Mucosa of stomach (tissue), 1 donor: ENCODE measurements around the gene SMG6.

Source experiments
- H3K27me3 ChIP-seq: one replicate; pipeline ENCODE4 v1.7.0; 2013; ENCODE audit warnings: mild to moderate bottlenecking, low read length; ENCODE audit not compliant: control insufficient read depth, insufficient read depth
- H3K36me3 ChIP-seq: one replicate; pipeline ENCODE4 v1.7.0; 2013; ENCODE audit warnings: low read length; ENCODE audit not compliant: control insufficient read depth, insufficient read depth
- H3K4me1 ChIP-seq: one replicate; pipeline ENCODE4 v1.7.0; 2013; ENCODE audit warnings: mild to moderate bottlenecking, low read length; ENCODE audit not compliant: control insufficient read depth, insufficient read depth
- H3K4me3 ChIP-seq: one replicate; pipeline ENCODE4 v1.7.0; 2013; ENCODE audit warnings: low read length
- H3K9ac ChIP-seq: one replicate; pipeline ENCODE4 v1.7.0; 2013; ENCODE audit warnings: mild to moderate bottlenecking, low read length, moderate library complexity
- H3K9me3 ChIP-seq: one replicate; pipeline ENCODE4 v1.7.0; 2013; ENCODE audit warnings: mild to moderate bottlenecking, low read length, moderate library complexity; ENCODE audit not compliant: control insufficient read depth
- donor health status: Pancreatic carcinoma.

The SMG6 gene

GRCh38 chr17:2214929-2215615 is 88.5 kb downstream of the SMG6 start:
- Histone ChIP-seq H3K27me3 (no peaks in the 10 kb centered on the region), H3K9ac (no peak overlapping the region), H3K4me3 (no peak overlapping the region)

GRCh38 chr17:2214047-2214928 is 89.3 kb downstream of the SMG6 start:
- no peak overlapping the region for H3K4me3 ChIP-seq
- no peaks in the 10 kb centered on the region for H3K27me3 ChIP-seq
- no peaks in the 10 kb centered on the region for H3K36me3 ChIP-seq
- H3K9ac ChIP-seq = peak overlapping the region; percentile 27
- no peaks in the 10 kb centered on the region for H3K9me3 ChIP-seq
- peaks cover 25% of the 10 kb centered on the region for H3K4me1 ChIP-seq

More at GRCh38 chr17:2214929-2215615, 88.5 kb downstream of the SMG6 start:
- no peaks in the 10 kb centered on the region for H3K9me3 ChIP-seq
- peaks cover 25% of the 10 kb centered on the region for H3K4me1 ChIP-seq
- no peaks in the 10 kb centered on the region for H3K36me3 ChIP-seq

- Histone ChIP-seq H3K27me3 (no peaks in the 10 kb centered on the region), H3K9me3 (no peaks in the 10 kb centered on the region), H3K9ac (peak overlapping the region; percentile 27), H3K36me3 (no peaks in the 10 kb centered on the region), H3K4me1 (peaks cover 25% of the 10 kb centered on the region), H3K4me3 (no peak overlapping the region)
These were observed 90.2 kb downstream of the SMG6 start for GRCh38 chr17:2213291-2213960.

GRCh38 chr17:2212400-2212981 is 91.1 kb downstream of the SMG6 start:
- no peak overlapping the region for H3K4me3 ChIP-seq
- no peaks in the 10 kb centered on the region for H3K27me3 ChIP-seq
- H3K9ac ChIP-seq = no peak overlapping the region
- no peaks in the 10 kb centered on the region for H3K9me3 ChIP-seq
- peaks cover 25% of the 10 kb centered on the region for H3K4me1 ChIP-seq
- no peaks in the 10 kb centered on the region for H3K36me3 ChIP-seq

GRCh38 chr17:2211661-2212399 is 91.8 kb downstream of the SMG6 start:
- no peak overlapping the region for H3K4me3 ChIP-seq
- H3K36me3 ChIP-seq = no peaks in the 10 kb centered on the region
- H3K9ac ChIP-seq = no peak overlapping the region
- H3K27me3 ChIP-seq = no peaks in the 10 kb centered on the region
- H3K9me3 ChIP-seq = no peaks in the 10 kb centered on the region
- H3K4me1 ChIP-seq = peaks cover 25% of the 10 kb centered on the region

DNA sequence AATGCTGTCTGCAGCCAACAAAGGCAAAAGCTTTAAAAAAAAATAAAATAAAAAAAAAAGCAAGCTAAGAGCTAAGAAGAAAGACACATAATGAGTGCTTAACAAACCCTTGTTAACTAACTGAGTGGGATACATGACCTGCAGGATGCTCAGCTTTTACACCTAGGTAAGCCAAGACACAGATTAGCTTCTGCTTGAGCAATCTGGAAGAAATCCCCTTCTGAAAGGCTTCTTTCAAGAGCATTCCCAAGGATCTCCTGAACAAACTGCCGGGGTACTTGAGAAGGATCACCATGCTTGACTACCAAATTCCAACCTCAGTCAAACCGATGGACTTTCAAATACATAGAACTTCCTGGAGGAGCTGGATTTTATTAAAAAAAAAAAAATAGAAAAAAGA is 92.9 kb downstream of the SMG6 start:
- Histone ChIP-seq H3K4me1 (peaks cover 20% of the 10 kb centered on the region), H3K9ac (no peak overlapping the region), H3K9me3 (no peaks in the 10 kb centered on the region), H3K4me3 (no peak overlapping the region), H3K27me3 (no peaks in the 10 kb centered on the region), H3K36me3 (no peaks in the 10 kb centered on the region)

- Histone ChIP-seq H3K27me3 (no peaks in the 10 kb centered on the region), H3K4me3 (no peak overlapping the region), H3K4me1 (peaks cover 5% of the 10 kb centered on the region), H3K9ac (no peak overlapping the region), H3K9me3 (no peaks in the 10 kb centered on the region), H3K36me3 (no peaks in the 10 kb centered on the region)
These were observed 95.6 kb downstream of the SMG6 start for GRCh38 chr17:2207815-2208515.

DNA sequence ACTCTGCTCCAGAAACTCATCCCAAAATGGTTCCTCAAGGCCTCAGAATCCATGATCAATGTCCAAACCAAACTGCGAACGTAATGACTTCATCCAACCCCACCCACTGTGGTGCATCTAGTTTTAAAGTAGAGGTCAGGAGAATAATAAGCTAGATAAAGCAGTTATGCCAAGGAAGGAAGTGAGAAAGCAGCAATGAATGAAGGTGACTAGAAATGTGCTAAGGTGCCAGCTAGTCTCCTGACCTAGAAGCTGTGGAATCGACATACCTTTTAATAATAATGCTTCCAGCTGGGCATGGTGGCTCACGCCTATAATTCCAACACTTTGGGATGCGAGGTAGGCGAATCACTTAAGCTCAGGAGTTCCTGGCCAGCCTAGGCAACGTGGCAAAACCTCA is 99.2 kb downstream of the SMG6 start:
- H3K4me1 ChIP-seq = no peaks in the 10 kb centered on the region
- no peak overlapping the region for H3K4me3 ChIP-seq

GRCh38 chr17:2203818-2204217 is 99.8 kb downstream of the SMG6 start:
- Histone ChIP-seq H3K36me3 (no peaks in the 10 kb centered on the region), H3K4me3 (no peak overlapping the region), H3K4me1 (no peaks in the 10 kb centered on the region), H3K9me3 (no peaks in the 10 kb centered on the region), H3K9ac (no peak overlapping the region), H3K27me3 (no peaks in the 10 kb centered on the region)

More for the DNA sequence above, 99.2 kb downstream of the SMG6 start:
- Histone ChIP-seq H3K36me3 (no peaks in the 10 kb centered on the region), H3K27me3 (no peaks in the 10 kb centered on the region), H3K9me3 (no peaks in the 10 kb centered on the region), H3K9ac (no peak overlapping the region)

DNA sequence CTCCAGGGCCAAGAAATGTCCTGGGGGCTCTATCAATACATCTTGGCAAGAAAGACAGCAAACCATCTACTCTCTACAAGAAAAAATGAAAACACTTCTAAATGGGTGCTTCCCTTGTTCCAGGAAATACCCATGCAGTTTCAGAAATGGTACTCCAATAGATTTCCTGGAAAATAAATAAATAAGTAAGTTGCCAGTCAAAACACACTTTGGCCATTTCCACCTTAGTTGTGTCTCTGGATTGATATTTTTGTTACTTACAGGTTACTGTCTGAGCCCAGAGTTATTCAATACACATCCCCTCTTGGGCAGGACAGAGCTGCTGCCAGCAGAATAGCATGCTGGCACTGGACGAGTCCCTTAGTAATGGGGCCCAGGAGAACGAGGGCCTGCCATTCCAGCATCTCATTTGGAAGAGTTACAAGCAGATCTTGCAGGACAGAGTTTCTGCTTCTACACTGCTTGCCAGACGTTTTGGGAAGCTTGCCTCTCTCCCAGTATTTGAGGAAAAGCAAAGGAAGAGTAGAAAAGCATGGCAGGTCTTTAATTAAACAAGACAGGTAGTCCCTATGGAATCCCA is 100.5 kb downstream of the SMG6 start:
- no peak overlapping the region for H3K4me3 ChIP-seq
- H3K36me3 ChIP-seq = no peaks in the 10 kb centered on the region
- H3K27me3 ChIP-seq = no peaks in the 10 kb centered on the region
- H3K9me3 ChIP-seq = no peaks in the 10 kb centered on the region
- H3K9ac ChIP-seq = no peak overlapping the region
- no peaks in the 10 kb centered on the region for H3K4me1 ChIP-seq
